Measurements from ENCODE around the gene SH3GL3. TPM values are rescaled to one million over a fixed set of nuclear protein-coding genes. Genes with fewer than 3 reads are reported as not detected.

SH3GL3 gene
- total RNA-seq, 2 experiments from 2014 or later: not detected

- no peaks in the 10 kb centered on the region for H3K36me3 Mint-ChIP-seq (ENCODE audit: low read depth)
- peaks cover 26% of the 10 kb centered on the region for H3K27me3 Mint-ChIP-seq
- ChIA-PET CTCF (interaction anchor here (0.6 kb wide), 2 partner anchors 34 to 76 kb away, joined by 3 read pairs; no protein-coding TSS in a partner anchor), POLR2A (no interaction called here)
- DNase-seq: no peak
- H3K9me3 Mint-ChIP-seq: no peaks in the 10 kb centered on the region
- H3K27ac Mint-ChIP-seq: no peak overlapping the region
- peaks cover 4% of the 10 kb centered on the region for H3K4me1 Mint-ChIP-seq
- no peak overlapping the region for H3K4me3 Mint-ChIP-seq
Measured at GRCh38 chr15:83443076-83443847, 3.9 kb upstream of the SH3GL3 start.

GRCh38 chr15:83444936-83445335 is 2.2 kb upstream of the SH3GL3 start:
- H3K27me3 Mint-ChIP-seq: peaks cover 37% of the 10 kb centered on the region
- no peaks in the 10 kb centered on the region for H3K9me3 Mint-ChIP-seq
- no peak overlapping the region for H3K4me3 Mint-ChIP-seq
- no peak overlapping the region for H3K27ac Mint-ChIP-seq
- POLR2A ChIA-PET: no interaction called here
- CTCF ChIA-PET: interaction anchor here (1.1 kb wide), 1 partner anchor 9 kb away, joined by 3 read pairs; no protein-coding TSS in a partner anchor
- DNase-seq: no peak
- peaks cover 4% of the 10 kb centered on the region for H3K4me1 Mint-ChIP-seq
- H3K36me3 Mint-ChIP-seq (ENCODE audit: low read depth): no peaks in the 10 kb centered on the region

GRCh38 chr15:83445643-83446042 is 1.5 kb upstream of the SH3GL3 start:
- Mint-ChIP-seq H3K27ac (no peak overlapping the region), H3K4me3 (no peak overlapping the region), H3K4me1 (peaks cover 4% of the 10 kb centered on the region), H3K27me3 (peaks cover 37% of the 10 kb centered on the region), H3K36me3 (ENCODE audit: low read depth) (no peaks in the 10 kb centered on the region), H3K9me3 (no peaks in the 10 kb centered on the region)
- no peak for DNase-seq
- POLR2A ChIA-PET: no interaction called here
- CTCF ChIA-PET: no interaction called here

- ChIA-PET POLR2A (no interaction called here), CTCF (interaction anchor here (0.7 to 1.8 kb wide), 7 partner anchors 8 to 198 kb away, joined by 3 to 7 read pairs (median 3); no protein-coding TSS in a partner anchor)
- DNase-seq: no peak
- Mint-ChIP-seq H3K4me1 (peaks cover 4% of the 10 kb centered on the region), H3K9me3 (no peaks in the 10 kb centered on the region), H3K4me3 (no peak overlapping the region), H3K27me3 (peaks cover 37% of the 10 kb centered on the region), H3K27ac (no peak overlapping the region), H3K36me3 (ENCODE audit: low read depth) (no peaks in the 10 kb centered on the region)
Measured at GRCh38 chr15:83446417-83446816, 724 bp upstream of the SH3GL3 start.

GRCh38 chr15:83449250-83449671 is 2.1 kb downstream of the SH3GL3 start:
- DNase-seq: no peak
- peaks cover 37% of the 10 kb centered on the region for H3K27me3 Mint-ChIP-seq
- H3K36me3 Mint-ChIP-seq (ENCODE audit: low read depth): no peaks in the 10 kb centered on the region
- ChIA-PET CTCF (no interaction called here), POLR2A (no interaction called here)
- no peak overlapping the region for H3K4me3 Mint-ChIP-seq
- no peak overlapping the region for H3K27ac Mint-ChIP-seq
- H3K4me1 Mint-ChIP-seq: peaks cover 4% of the 10 kb centered on the region
- H3K9me3 Mint-ChIP-seq: no peaks in the 10 kb centered on the region

GRCh38 chr15:83449937-83450506 is 2.9 kb downstream of the SH3GL3 start:
- ChIA-PET POLR2A (no interaction called here), CTCF (no interaction called here)

GRCh38 chr15:83457149-83457548 is 10.0 kb downstream of the SH3GL3 start:
- ChIA-PET CTCF (interaction anchor here (1.0 kb wide), 1 partner anchor 10 kb away, joined by 3 read pairs; no protein-coding TSS in a partner anchor), POLR2A (no interaction called here)
- Mint-ChIP-seq H3K36me3 (ENCODE audit: low read depth) (no peaks in the 10 kb centered on the region), H3K4me3 (no peak overlapping the region), H3K9me3 (no peaks in the 10 kb centered on the region), H3K27ac (no peak overlapping the region), H3K4me1 (no peaks in the 10 kb centered on the region), H3K27me3 (no peaks in the 10 kb centered on the region)
- DNase-seq: no peak

More at GRCh38 chr15:83449937-83450506, 2.9 kb downstream of the SH3GL3 start:
- peaks cover 37% of the 10 kb centered on the region for H3K27me3 Mint-ChIP-seq
- H3K9me3 Mint-ChIP-seq: no peaks in the 10 kb centered on the region
- no peak overlapping the region for H3K4me3 Mint-ChIP-seq
- no peak overlapping the region for H3K27ac Mint-ChIP-seq
- no peak for DNase-seq
- no peaks in the 10 kb centered on the region for H3K36me3 Mint-ChIP-seq (ENCODE audit: low read depth)
- peaks cover 4% of the 10 kb centered on the region for H3K4me1 Mint-ChIP-seq

- Mint-ChIP-seq H3K4me1 (no peaks in the 10 kb centered on the region), H3K4me3 (no peak overlapping the region), H3K27me3 (no peaks in the 10 kb centered on the region), H3K36me3 (ENCODE audit: low read depth) (no peaks in the 10 kb centered on the region), H3K9me3 (no peaks in the 10 kb centered on the region), H3K27ac (no peak overlapping the region)
- no peak for DNase-seq
- ChIA-PET CTCF (no interaction called here), POLR2A (no interaction called here)
Measured at GRCh38 chr15:83458381-83458780, 11.2 kb downstream of the SH3GL3 start.

GRCh38 chr15:83462026-83462425 is 14.9 kb downstream of the SH3GL3 start:
- Mint-ChIP-seq H3K9me3 (no peaks in the 10 kb centered on the region), H3K27me3 (no peaks in the 10 kb centered on the region), H3K4me1 (no peaks in the 10 kb centered on the region), H3K4me3 (no peak overlapping the region), H3K36me3 (ENCODE audit: low read depth) (no peaks in the 10 kb centered on the region), H3K27ac (no peak overlapping the region)
- CTCF ChIA-PET: no interaction called here
- POLR2A ChIA-PET: no interaction called here
- no peak for DNase-seq

- POLR2A ChIA-PET: no interaction called here
- H3K9me3 Mint-ChIP-seq: no peaks in the 10 kb centered on the region
- no peak for DNase-seq
- H3K27me3 Mint-ChIP-seq: no peaks in the 10 kb centered on the region
- no peaks in the 10 kb centered on the region for H3K36me3 Mint-ChIP-seq (ENCODE audit: low read depth)
- CTCF ChIA-PET: no interaction called here
- no peaks in the 10 kb centered on the region for H3K4me1 Mint-ChIP-seq
- no peak overlapping the region for H3K4me3 Mint-ChIP-seq
- H3K27ac Mint-ChIP-seq: no peak overlapping the region
Measured at GRCh38 chr15:83462953-83463433, 15.9 kb downstream of the SH3GL3 start.

GRCh38 chr15:83470887-83471286 is 23.7 kb downstream of the SH3GL3 start:
- H3K9me3 Mint-ChIP-seq: no peaks in the 10 kb centered on the region
- no peaks in the 10 kb centered on the region for H3K36me3 Mint-ChIP-seq (ENCODE audit: low read depth)
- DNase-seq: no peak
- no peak overlapping the region for H3K4me3 Mint-ChIP-seq
- H3K27me3 Mint-ChIP-seq: no peaks in the 10 kb centered on the region
- POLR2A ChIA-PET: no interaction called here
- H3K27ac Mint-ChIP-seq: no peak overlapping the region
- CTCF ChIA-PET: no interaction called here
- no peaks in the 10 kb centered on the region for H3K4me1 Mint-ChIP-seq

- H3K27ac Mint-ChIP-seq: no peak overlapping the region
- CTCF ChIA-PET: no interaction called here
- POLR2A ChIA-PET: no interaction called here
- H3K4me3 Mint-ChIP-seq: no peak overlapping the region
- DNase-seq: no peak
- H3K9me3 Mint-ChIP-seq: no peaks in the 10 kb centered on the region
- H3K27me3 Mint-ChIP-seq: no peaks in the 10 kb centered on the region
- no peaks in the 10 kb centered on the region for H3K4me1 Mint-ChIP-seq
- H3K36me3 Mint-ChIP-seq (ENCODE audit: low read depth): no peaks in the 10 kb centered on the region
Measured at GRCh38 chr15:83471307-83471866, 24.2 kb downstream of the SH3GL3 start.

- no peak overlapping the region for H3K4me3 Mint-ChIP-seq
- H3K27ac Mint-ChIP-seq: no peak overlapping the region
- CTCF ChIA-PET: no interaction called here
- POLR2A ChIA-PET: no interaction called here
- no peaks in the 10 kb centered on the region for H3K27me3 Mint-ChIP-seq
- H3K36me3 Mint-ChIP-seq (ENCODE audit: low read depth): no peaks in the 10 kb centered on the region
- H3K9me3 Mint-ChIP-seq: no peaks in the 10 kb centered on the region
- no peaks in the 10 kb centered on the region for H3K4me1 Mint-ChIP-seq
- no peak for DNase-seq
Measured at GRCh38 chr15:83472151-83472550, 25.0 kb downstream of the SH3GL3 start.
